NCI-H187 (cell line): ENCODE results near the gene DCUN1D1.
"Not testable (repeated sequence)": the region's sequence is repeated elsewhere in the genome, so short reads cannot be mapped to it uniquely, and the experiment has no call there.

Source experiments
- DNase-seq, 2 experiments: peaks; one replicate each; lab custom pipeline; 2025; lab: John Stamatoyannopoulos, UW

The DCUN1D1 gene

GRCh38 chr3:182980204-182981037 is at the start of gene DCUN1D1:
Gene DCUN1D1, minus strand, starts transcription at chr3:182980538. Its CDS starts 49 bp downstream, at chr3:182980489.
- peak; percentile 8 to 76 for DNase-seq

GRCh38 chr3:183028416-183028815 is 48.1 kb upstream of the DCUN1D1 start:
- DNase-seq, result no peak

- DNase-seq, result no peak
Observed at GRCh38 chr3:183027276-183027675, 46.9 kb upstream of the DCUN1D1 start.

- DNase-seq, result no peak
Observed at GRCh38 chr3:183022936-183023516, 42.7 kb upstream of the DCUN1D1 start.

GRCh38 chr3:183018421-183019192 is 38.3 kb upstream of the DCUN1D1 start:
- no peak for DNase-seq

GRCh38 chr3:183015185-183015584 is 34.8 kb upstream of the DCUN1D1 start:
- no peak for DNase-seq

GRCh38 chr3:183013856-183014255 is 33.5 kb upstream of the DCUN1D1 start:
- DNase-seq, result no peak

- DNase-seq, result no peak
Observed at GRCh38 chr3:183013074-183013473, 32.7 kb upstream of the DCUN1D1 start.

GRCh38 chr3:183008800-183009199 is 28.5 kb upstream of the DCUN1D1 start:
- no peak for DNase-seq

- no peak for DNase-seq
Observed at GRCh38 chr3:183008303-183008702, 28.0 kb upstream of the DCUN1D1 start.

- no peak for DNase-seq
Observed at GRCh38 chr3:183006396-183007002, 26.2 kb upstream of the DCUN1D1 start.

GRCh38 chr3:182999767-183000166 is 19.4 kb upstream of the DCUN1D1 start:
- no peak for DNase-seq

GRCh38 chr3:182993486-182994201 is 13.3 kb upstream of the DCUN1D1 start:
- DNase-seq, result not testable (repeated sequence)

GRCh38 chr3:182989566-182989965 is 9.2 kb upstream of the DCUN1D1 start:
- DNase-seq, result no peak

- no peak for DNase-seq
Observed at GRCh38 chr3:182986021-182986420, 5.7 kb upstream of the DCUN1D1 start.

- no peak for DNase-seq
Observed at GRCh38 chr3:182983876-182984275, 3.5 kb upstream of the DCUN1D1 start.

GRCh38 chr3:182981038-182981380 is 671 bp upstream of the DCUN1D1 start:
- DNase-seq, result no peak

GRCh38 chr3:182979674-182980191 is 605 bp downstream of the DCUN1D1 start:
- peak in 1 of 2 experiments; percentile 6 for DNase-seq

- DNase-seq, result no peak
Observed at GRCh38 chr3:182979103-182979673, 1.1 kb downstream of the DCUN1D1 start.

GRCh38 chr3:182978387-182978786 is 2.0 kb downstream of the DCUN1D1 start:
- DNase-seq, result no peak

GRCh38 chr3:182973047-182973446 is 7.3 kb downstream of the DCUN1D1 start:
- no peak for DNase-seq
